ENCODE data around the gene DPH6. TPM values are rescaled to one million over a fixed set of nuclear protein-coding genes. Genes with fewer than 3 reads are reported as not detected.

The DPH6 gene
- total RNA-seq, 2 experiments from 2014 or later: 7.0 to 8.0 TPM

- no peak for TF ChIP-seq CTCF (IDR thresholded peaks at IDR 0.05)
- H3K27ac Mint-ChIP-seq: no peak overlapping the region
- H3K4me3 Mint-ChIP-seq: no peak overlapping the region
- no peaks in the 10 kb centered on the region for H3K36me3 Mint-ChIP-seq (ENCODE audit: low read depth)
- Histone ChIP-seq H3K9me3 (ENCODE audit: control insufficient read depth in 1 of 2, insufficient read depth in 1 of 2, low read length in 2 of 2) (no peaks in the 10 kb centered on the region), H3K27ac (ENCODE audit: low read depth in 1 of 2, low read length in 2 of 2) (no peak overlapping the region), H3K27me3 (ENCODE audit: control insufficient read depth in 1 of 2, insufficient read depth in 2 of 2, low read length in 2 of 2) (no peaks in the 10 kb centered on the region), H3K4me1 (ENCODE audit: insufficient read depth, low read length) (no peaks in the 10 kb centered on the region), H3K4me3 (ENCODE audit: low read length) (no peak overlapping the region), H3K36me3 (ENCODE audit: insufficient read depth, low read length) (no peaks in the 10 kb centered on the region)
- H3K27me3 Mint-ChIP-seq: no peaks in the 10 kb centered on the region
- POLR2A ChIA-PET: no interaction called here
- DNase-seq: no peak
- no peaks in the 10 kb centered on the region for H3K4me1 Mint-ChIP-seq (ENCODE audit: low read depth)
- intact Hi-C loops (cut with DNase I, micrococcal nuclease): no loop called here
- CTCF ChIA-PET: no interaction called here
- H3K9me3 Mint-ChIP-seq: no peaks in the 10 kb centered on the region
- no peak for ATAC-seq (ENCODE audit: poor library complexity)
These were observed 13.7 kb upstream of the DPH6 start for GRCh38 chr15:35559683-35560082.

DNA sequence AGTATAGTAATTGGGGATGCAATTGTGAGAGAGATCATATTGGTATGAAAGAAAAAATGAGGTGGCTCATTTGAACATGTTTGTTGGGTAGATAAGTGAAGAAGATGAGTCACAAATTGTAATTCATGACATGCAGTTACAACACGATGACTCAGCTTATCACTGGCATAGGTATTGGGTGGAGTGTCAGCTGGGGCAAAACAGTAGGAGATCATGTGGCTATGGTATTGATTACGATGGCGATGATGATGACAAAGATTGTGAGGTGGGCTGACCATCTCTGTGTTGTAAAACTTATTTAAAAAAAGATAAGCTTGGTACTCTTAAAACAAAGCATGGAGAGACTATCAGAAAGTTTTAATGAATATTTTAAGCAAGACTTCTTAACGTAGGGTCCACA is 11.6 kb upstream of the DPH6 start:
- DNase-seq (no peak), ATAC-seq (ENCODE audit: poor library complexity) (no peak)
- no peak overlapping the region for H3K27ac Mint-ChIP-seq
- H3K9me3 Mint-ChIP-seq: no peaks in the 10 kb centered on the region
- POLR2A ChIA-PET: no interaction called here
- H3K4me3 ChIP-seq (ENCODE audit: low read length): no peak overlapping the region
- CTCF ChIA-PET: no interaction called here
- TF ChIP-seq CTCF (IDR thresholded peaks at IDR 0.05): no peak
- H3K4me1 ChIP-seq (ENCODE audit: insufficient read depth, low read length): no peaks in the 10 kb centered on the region
- no peak overlapping the region for H3K4me3 Mint-ChIP-seq
- H3K27me3 Mint-ChIP-seq: no peaks in the 10 kb centered on the region
- no peaks in the 10 kb centered on the region for H3K9me3 ChIP-seq (ENCODE audit: control insufficient read depth in 1 of 2, insufficient read depth in 1 of 2, low read length in 2 of 2)
- intact Hi-C loops (cut with DNase I, micrococcal nuclease): no loop called here
- no peaks in the 10 kb centered on the region for H3K27me3 ChIP-seq (ENCODE audit: control insufficient read depth in 1 of 2, insufficient read depth in 2 of 2, low read length in 2 of 2)
- no peaks in the 10 kb centered on the region for H3K36me3 ChIP-seq (ENCODE audit: insufficient read depth, low read length)
- H3K27ac ChIP-seq (ENCODE audit: low read depth in 1 of 2, low read length in 2 of 2): no peak overlapping the region
- H3K4me1 Mint-ChIP-seq (ENCODE audit: low read depth): no peaks in the 10 kb centered on the region
- no peaks in the 10 kb centered on the region for H3K36me3 Mint-ChIP-seq (ENCODE audit: low read depth)

- Mint-ChIP-seq H3K4me3 (no peak overlapping the region), H3K36me3 (ENCODE audit: low read depth) (no peaks in the 10 kb centered on the region), H3K27me3 (no peaks in the 10 kb centered on the region), H3K27ac (no peak overlapping the region), H3K4me1 (ENCODE audit: low read depth) (no peaks in the 10 kb centered on the region), H3K9me3 (no peaks in the 10 kb centered on the region)
- no peaks in the 10 kb centered on the region for H3K9me3 ChIP-seq (ENCODE audit: control insufficient read depth in 1 of 2, insufficient read depth in 1 of 2, low read length in 2 of 2)
- H3K36me3 ChIP-seq (ENCODE audit: insufficient read depth, low read length): no peaks in the 10 kb centered on the region
- intact Hi-C loops (cut with DNase I, micrococcal nuclease): no loop called here
- H3K4me1 ChIP-seq (ENCODE audit: insufficient read depth, low read length): no peaks in the 10 kb centered on the region
- no peaks in the 10 kb centered on the region for H3K27me3 ChIP-seq (ENCODE audit: control insufficient read depth in 1 of 2, insufficient read depth in 2 of 2, low read length in 2 of 2)
- no peak for ATAC-seq (ENCODE audit: poor library complexity)
- no peak for TF ChIP-seq CTCF (IDR thresholded peaks at IDR 0.05)
- DNase-seq: no peak
- H3K27ac ChIP-seq (ENCODE audit: low read depth in 1 of 2, low read length in 2 of 2): no peak overlapping the region
- no peak overlapping the region for H3K4me3 ChIP-seq (ENCODE audit: low read length)
- POLR2A ChIA-PET: no interaction called here
- CTCF ChIA-PET: no interaction called here
These were observed 11.0 kb upstream of the DPH6 start for GRCh38 chr15:35557012-35557411.

Data from CD4-positive, alpha-beta T cell (primary cell).